Fibroblast of the aortic adventitia (primary cell): ENCODE data around the gene ADPRM. TPM values are rescaled to one million over a fixed set of nuclear protein-coding genes. Genes with fewer than 3 reads are reported as not detected.

Experiments used
- DNase-seq: peaks from one replicate; pipeline ENCODE4 v3.0.0-alpha.2; 2010; ENCODE audit warnings: low read depth
- H3K4me3 ChIP-seq: 2 replicates; pipeline ENCODE4 v1.5.1; 2011; ENCODE audit warnings: low read depth, mild to moderate bottlenecking, control low read depth, low read length, moderate library complexity
- CTCF ChIP-seq: IDR thresholded peaks from 2 replicates; pipeline ENCODE4 v1.5.1; 2011; ENCODE audit warnings: mild to moderate bottlenecking, low read length, control low read depth, inconsistent platforms; ENCODE audit not compliant: insufficient read depth
- total RNA-seq: library from RNA; depleted of rRNA; stranded (reverse); fragments of >200 nt; gene quantifications from 2 replicates; pipeline ENCODE4 v1.2.3, GENCODE V29; 2012; ENCODE audit warnings: low replicate concordance

ADPRM gene
- total RNA-seq, 1 donor, result 18.3 TPM

- H3K4me3 ChIP-seq, result no peak overlapping the region
- DNase-seq, result no peak
- TF ChIP-seq CTCF, result no peak
Measured at GRCh38 chr17:10653987-10654386, 43.4 kb upstream of the ADPRM start.

- no peak within 1 kb of the TSS for H3K4me3 ChIP-seq
- TF ChIP-seq CTCF, result no peak
- no peak for DNase-seq
Measured at GRCh38 chr17:10657148-10657547, 40.2 kb upstream of the ADPRM start, which contains the start of gene MYH3. TSS of gene MYH3 (minus strand) at chr17:10657309. CDS start at chr17:10655064, 2,245 bp downstream.

- no peak for TF ChIP-seq CTCF
- DNase-seq, result no peak
- H3K4me3 ChIP-seq, result no peak overlapping the region
Measured at GRCh38 chr17:10657879-10658278, 39.5 kb upstream of the ADPRM start.

- no peak for TF ChIP-seq CTCF
- H3K4me3 ChIP-seq, result no peak overlapping the region
- no peak for DNase-seq
Measured at GRCh38 chr17:10661437-10661836, 36.0 kb upstream of the ADPRM start.

- TF ChIP-seq CTCF, result no peak
- DNase-seq, result no peak
Measured at GRCh38 chr17:10663231-10663630, 34.2 kb upstream of the ADPRM start.

GRCh38 chr17:10664571-10664970 lies 32.8 kb upstream of the ADPRM start:
- H3K4me3 ChIP-seq, result no peak overlapping the region
- TF ChIP-seq CTCF, result no peak

More at GRCh38 chr17:10663231-10663630, 34.2 kb upstream of the ADPRM start:
- no peak overlapping the region for H3K4me3 ChIP-seq

GRCh38 chr17:10666906-10667305 lies 30.5 kb upstream of the ADPRM start:
- no peak for TF ChIP-seq CTCF
- DNase-seq, result no peak
- H3K4me3 ChIP-seq, result no peak overlapping the region

More at GRCh38 chr17:10664571-10664970, 32.8 kb upstream of the ADPRM start:
- no peak for DNase-seq
